ENCODE measurements around the gene CANX.

Gene CANX

GRCh38 chr5:179779826-179780225 is 81.1 kb downstream of the CANX start:
- no peak for DNase-seq

GRCh38 chr5:179780362-179780761 is 81.6 kb downstream of the CANX start:
- DNase-seq = no peak
